HepG2 (cell line): ENCODE results near the gene TBC1D14. TPM values are rescaled to one million over a fixed set of nuclear protein-coding genes. Genes with fewer than 3 reads are reported as not detected.

ENCODE experiments used
- ATAC-seq: fragments of 200-7000 bp; cut with Tn5 transposase; 3 replicates; pipeline ENCODE4 v1.9.1; 2020; ENCODE audit warnings: mild to moderate bottlenecking, moderate library complexity
- BruUV-seq: library from RNA; stranded (reverse); fragments of 400-500 nt; replicated peaks from 2 replicates; lab custom pipeline; 2021; lab: Mats Ljungman, UMichigan
- CTCF ChIA-PET: fragments of 300-600 bp; formaldehyde crosslinking; extraction: SDS; loops from one replicate; lab custom pipeline; 2021; ENCODE audit warnings: low total read pairs, inconsistent platforms, low intra/inter-chr PET ratio; lab: Yijun Ruan, JAX
- POLR2A ChIA-PET: fragments of 350-600 bp; sonication (Branson Sonifier 250); formaldehyde crosslinking; loops from one replicate; lab custom pipeline; 2020; ENCODE audit warnings: antibody characterized with exemption, inconsistent platforms; lab: Yijun Ruan, JAX
- DNase-seq: peaks from one replicate; pipeline ENCODE4 v3.0.0-alpha.2; 2015; ENCODE audit warnings: low spot score
- FAIRE-seq: peaks from 3 replicates; lab custom pipeline; 2011; peaks lifted over from hg19 to GRCh38; lab: Jason Lieb, UNC
- H2AFZ ChIP-seq: one replicate; pipeline ENCODE4 v1.6.1; 2011; ENCODE audit warnings: low read length, inconsistent platforms
- H3K27ac ChIP-seq: fragments of 300-600 bp; 3 replicates; pipeline ENCODE4 v1.8.0; 2011; ENCODE audit warnings: mixed run types, mild to moderate bottlenecking, mixed read lengths, low read length, inconsistent platforms; ENCODE audit not compliant: insufficient read depth; ENCODE audit errors: extremely low read length
- H3K27me3 ChIP-seq, 2 experiments: fragments of 200-600 bp in 1 of 2; 2 replicates in 1 of 2; 3 replicates in 1 of 2; pipeline versions ENCODE4 v1.6.0 to v1.8.0; 2011; ENCODE audit warnings: low read length in 2 of 2, mild to moderate bottlenecking in 2 of 2, moderate library complexity in 2 of 2, inconsistent platforms in 1 of 2; ENCODE audit not compliant: insufficient read depth in 2 of 2, control insufficient read depth in 1 of 2
- H3K36me3 ChIP-seq, 2 experiments: fragments of 200-600 bp in 1 of 2; replicated peaks in 1 of 2; 2 replicates in 1 of 2; 3 replicates in 1 of 2; pipeline versions ENCODE4 v1.5.1 to v1.8.0; 2011; ENCODE audit warnings: low read length in 2 of 2, inconsistent platforms in 1 of 2; ENCODE audit not compliant: insufficient read depth in 2 of 2, control insufficient read depth in 1 of 2
- H3K4me1 ChIP-seq: 2 replicates; pipeline ENCODE4 v1.5.1; 2012; ENCODE audit warnings: low read length, inconsistent platforms; ENCODE audit not compliant: insufficient read depth
- H3K4me2 ChIP-seq: 2 replicates; pipeline ENCODE4 v1.6.0; 2011; ENCODE audit warnings: low read depth, low read length, inconsistent platforms
- H3K4me3 ChIP-seq, 3 experiments: fragments of 200-600 bp in 1 of 3; sonication (generic), shearing (Covaris generic) in 1 of 3; replicated peaks in 1 of 3; 2 replicates each; pipeline ENCODE4 v1.5.1; 2011 to 2016; ENCODE audit warnings: low read length in 3 of 3, inconsistent platforms in 2 of 3, low read depth in 2 of 3, mild to moderate bottlenecking in 2 of 3, control low read depth in 1 of 3, mixed read lengths in 1 of 3; ENCODE audit not compliant: insufficient read depth in 1 of 3
- H3K79me2 ChIP-seq: one replicate; pipeline ENCODE4 v1.6.1; 2011; ENCODE audit warnings: low read length, inconsistent platforms; ENCODE audit not compliant: insufficient read depth
- H3K9ac ChIP-seq: 2 replicates; pipeline ENCODE4 v1.6.0; 2011; ENCODE audit warnings: mild to moderate bottlenecking, low read depth, low read length, inconsistent platforms; ENCODE audit not compliant: insufficient read depth
- H3K9me3 ChIP-seq: 2 replicates; pipeline ENCODE4 v1.5.1; 2012; ENCODE audit warnings: mild to moderate bottlenecking, low read length
- H4K20me1 ChIP-seq: 2 replicates; pipeline ENCODE4 v1.6.0; 2011; ENCODE audit warnings: inconsistent platforms, mild to moderate bottlenecking, low read length, moderate library complexity; ENCODE audit not compliant: insufficient read depth
- MNT ChIP-seq: fragments of 450-650 bp; IDR thresholded peaks from 2 replicates; pipeline ENCODE4 v1.6.1; 2016
- ZNF792 ChIP-seq: IDR thresholded peaks from 2 replicates; pipeline ENCODE4 v1.6.1; 2016
- WGBS: methylation state at CpG from one replicate; pipeline ENCODE4 v1.1.6; 2017; ENCODE audit warnings: low lambda C conversion rate; 5-methylcytosine and 5-hydroxymethylcytosine counted together
- in situ Hi-C: cut with HindIII; loops from 2 replicates; pipeline ENCODE4 v1.10.0; 2017; ENCODE audit warnings: low pct_unique_long_range_greater_than_20kb; ENCODE audit not compliant: extremely low pct_ligation_motif_present
- intact Hi-C: fragments of 100-400 bp; cut with micrococcal nuclease; formaldehyde crosslinking; loops from one replicate; pipeline ENCODE4 v1.10.0; 2022; ENCODE audit not compliant: unreplicated experiment
- polyA plus RNA-seq, 8 experiments: library from polyadenylated mRNA; depleted of rRNA in 3 of 8; stranded (reverse) in 7 of 8; unstranded in 1 of 8; fragments of >200 nt; fragmentation: Illumina TruSeq in 4 of 8; extraction: Trizol in 4 of 8; gene quantifications; 2 replicates each; pipeline versions ENCODE4 v1.2.1 to v1.2.3, GENCODE V29; 2011 to 2016; ENCODE audit warnings: low read depth in 4 of 8, missing spikeins in 1 of 8, mixed read lengths in 1 of 8; ENCODE audit not compliant: insufficient read depth in 1 of 8
- total RNA-seq, 5 experiments: library from RNA; depleted of rRNA; stranded (reverse); fragments of >200 nt; fragmentation: Illumina TruSeq; extraction: Trizol; gene quantifications; 2 replicates each; pipeline ENCODE4 v1.2.3, GENCODE V29; 2016; ENCODE audit warnings: low read depth in 1 of 5
- TF ChIP-seq, protein P1 (sequence below): sonication (generic); formaldehyde crosslinking; IDR thresholded peaks from one replicate; pipeline ENCODE4 v1.5.1; 2020; ENCODE audit warnings: mild to moderate bottlenecking, missing genetic modification reagents; ENCODE audit errors: not compliant biosample characterization

TBC1D14 gene
- total and polyA plus RNA-seq, 2 of the 13 experiments (the other 11 are each of a cell fraction or from before 2014, with no cell fraction given): 29.5 to 46.5 TPM

DNA sequence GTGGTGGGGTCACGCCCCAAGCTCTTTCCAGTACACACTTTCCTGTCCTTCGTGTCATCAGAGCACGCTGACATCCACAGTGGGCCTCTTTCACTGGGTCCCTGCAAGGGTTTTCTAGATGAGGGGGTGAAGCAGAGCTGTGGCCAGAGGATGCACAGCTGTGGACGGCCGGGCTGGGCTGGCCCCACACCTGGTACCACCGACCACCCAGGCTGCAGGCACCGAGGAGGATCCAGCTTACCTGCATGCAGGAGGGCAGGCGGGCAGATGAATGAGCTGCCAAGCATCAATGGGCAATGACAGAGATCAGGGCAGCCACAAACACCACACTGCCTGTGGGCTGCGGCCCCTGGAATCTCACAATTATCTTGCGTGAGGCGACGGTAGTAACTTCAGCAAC, 167.7 kb downstream of the TBC1D14 start:
- 58% methylated on average over 6 of the region's 12 CpGs for WGBS
- Histone ChIP-seq H3K4me3 (no peak overlapping the region), H3K4me2 (no peak overlapping the region), H3K9ac (no peak overlapping the region), H3K79me2 (no peaks in the 10 kb centered on the region), H3K27me3 (no peaks in the 10 kb centered on the region), H3K4me1 (peaks cover 31% of the 10 kb centered on the region), H4K20me1 (no peaks in the 10 kb centered on the region), H2AFZ (no peak overlapping the region), H3K27ac (no peak overlapping the region), H3K36me3 (no peaks in the 10 kb centered on the region), H3K9me3 (no peaks in the 10 kb centered on the region)
- TF ChIP-seq ZNF792: no peak
- FAIRE-seq (no peak), DNase-seq (no peak), ATAC-seq (no peak)
- in situ Hi-C loops: loop anchor here (10.0 kb wide), 1 partner anchor 173 kb away; the partner anchor contains the start of gene TBC1D14
- CTCF ChIA-PET: no interaction called here
- POLR2A ChIA-PET: no interaction called here
- intact Hi-C loops: no loop called here
- no TSS peak for BruUV-seq

- Histone ChIP-seq H3K4me1 (peaks cover 25% of the 10 kb centered on the region), H3K27me3 (no peaks in the 10 kb centered on the region), H3K9ac (no peak overlapping the region), H2AFZ (no peak overlapping the region), H3K36me3 (no peaks in the 10 kb centered on the region), H4K20me1 (no peaks in the 10 kb centered on the region), H3K79me2 (no peaks in the 10 kb centered on the region), H3K4me3 (no peak overlapping the region), H3K4me2 (no peak overlapping the region), H3K27ac (no peak overlapping the region), H3K9me3 (no peaks in the 10 kb centered on the region)
- FAIRE-seq (no peak), ATAC-seq (no peak), DNase-seq (no peak)
- ChIA-PET POLR2A (no interaction called here), CTCF (no interaction called here)
- no TSS peak for BruUV-seq
- WGBS: 30% methylated on average over 5 of the region's 5 CpGs
- intact Hi-C loops: no loop called here
- in situ Hi-C loops: loop anchor here (10.0 kb wide), 1 partner anchor 173 kb away; the partner anchor contains the start of gene TBC1D14
- peak; percentile 48; the same call in 1 of the 2 replicates for TF ChIP-seq MNT
- TF ChIP-seq, protein P1, sequence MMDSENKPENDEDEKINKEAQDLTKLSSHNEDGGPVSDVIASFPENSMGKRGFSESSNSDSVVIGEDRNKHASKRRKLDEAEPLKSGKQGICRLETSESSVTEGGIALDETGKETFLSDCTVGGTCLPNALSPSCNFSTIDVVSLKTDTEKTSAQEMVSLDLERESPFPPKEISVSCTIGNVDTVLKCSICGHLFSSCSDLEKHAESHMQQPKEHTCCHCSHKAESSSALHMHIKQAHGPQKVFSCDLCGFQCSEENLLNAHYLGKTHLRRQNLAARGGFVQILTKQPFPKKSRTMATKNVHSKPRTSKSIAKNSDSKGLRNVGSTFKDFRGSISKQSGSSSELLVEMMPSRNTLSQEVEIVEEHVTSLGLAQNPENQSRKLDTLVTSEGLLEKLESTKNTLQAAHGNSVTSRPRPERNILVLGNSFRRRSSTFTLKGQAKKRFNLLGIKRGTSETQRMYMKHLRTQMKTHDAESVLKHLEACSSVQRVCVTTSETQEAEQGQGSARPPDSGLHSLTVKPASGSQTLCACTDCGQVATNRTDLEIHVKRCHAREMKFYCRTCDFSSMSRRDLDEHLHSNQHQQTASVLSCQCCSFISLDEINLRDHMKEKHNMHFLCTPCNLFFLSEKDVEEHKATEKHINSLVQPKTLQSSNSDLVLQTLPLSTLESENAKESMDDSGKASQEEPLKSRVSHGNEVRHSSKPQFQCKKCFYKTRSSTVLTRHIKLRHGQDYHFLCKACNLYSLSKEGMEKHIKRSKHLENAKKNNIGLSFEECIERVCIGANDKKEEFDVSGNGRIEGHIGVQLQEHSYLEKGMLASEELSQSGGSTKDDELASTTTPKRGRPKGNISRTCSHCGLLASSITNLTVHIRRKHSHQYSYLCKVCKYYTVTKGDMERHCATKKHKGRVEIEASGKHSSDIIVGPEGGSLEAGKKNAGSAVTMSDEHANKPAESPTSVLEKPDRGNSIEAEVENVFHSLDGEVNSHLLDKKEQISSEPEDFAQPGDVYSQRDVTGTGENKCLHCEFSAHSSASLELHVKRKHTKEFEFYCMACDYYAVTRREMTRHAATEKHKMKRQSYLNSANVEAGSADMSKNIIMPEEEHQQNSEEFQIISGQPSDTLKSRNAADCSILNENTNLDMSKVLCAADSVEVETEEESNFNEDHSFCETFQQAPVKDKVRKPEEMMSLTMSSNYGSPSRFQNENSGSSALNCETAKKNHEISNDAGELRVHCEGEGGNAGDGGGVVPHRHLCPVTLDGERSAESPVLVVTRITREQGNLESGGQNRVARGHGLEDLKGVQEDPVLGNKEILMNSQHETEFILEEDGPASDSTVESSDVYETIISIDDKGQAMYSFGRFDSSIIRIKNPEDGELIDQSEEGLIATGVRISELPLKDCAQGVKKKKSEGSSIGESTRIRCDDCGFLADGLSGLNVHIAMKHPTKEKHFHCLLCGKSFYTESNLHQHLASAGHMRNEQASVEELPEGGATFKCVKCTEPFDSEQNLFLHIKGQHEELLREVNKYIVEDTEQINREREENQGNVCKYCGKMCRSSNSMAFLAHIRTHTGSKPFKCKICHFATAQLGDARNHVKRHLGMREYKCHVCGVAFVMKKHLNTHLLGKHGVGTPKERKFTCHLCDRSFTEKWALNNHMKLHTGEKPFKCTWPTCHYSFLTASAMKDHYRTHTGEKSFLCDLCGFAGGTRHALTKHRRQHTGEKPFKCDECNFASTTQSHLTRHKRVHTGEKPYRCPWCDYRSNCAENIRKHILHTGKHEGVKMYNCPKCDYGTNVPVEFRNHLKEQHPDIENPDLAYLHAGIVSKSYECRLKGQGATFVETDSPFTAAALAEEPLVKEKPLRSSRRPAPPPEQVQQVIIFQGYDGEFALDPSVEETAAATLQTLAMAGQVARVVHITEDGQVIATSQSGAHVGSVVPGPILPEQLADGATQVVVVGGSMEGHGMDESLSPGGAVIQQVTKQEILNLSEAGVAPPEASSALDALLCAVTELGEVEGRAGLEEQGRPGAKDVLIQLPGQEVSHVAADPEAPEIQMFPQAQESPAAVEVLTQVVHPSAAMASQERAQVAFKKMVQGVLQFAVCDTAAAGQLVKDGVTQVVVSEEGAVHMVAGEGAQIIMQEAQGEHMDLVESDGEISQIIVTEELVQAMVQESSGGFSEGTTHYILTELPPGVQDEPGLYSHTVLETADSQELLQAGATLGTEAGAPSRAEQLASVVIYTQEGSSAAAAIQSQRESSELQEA: no peak
Observed at GRCh38 chr4:7078025-7078424, 168.4 kb downstream of the TBC1D14 start.
